Embryonic facial prominence (tissue), 1 donor: ENCODE data around the gene OR8D1.
"Not testable (repeated sequence)": the region's sequence is repeated elsewhere in the genome, so short reads cannot be mapped to it uniquely, and the experiment has no call there.

ENCODE experiments used
- DNase-seq: peaks from one replicate; pipeline ENCODE4 v3.0.0-alpha.2; 2016; ENCODE audit errors: extremely low spot score

OR8D1 gene

DNA sequence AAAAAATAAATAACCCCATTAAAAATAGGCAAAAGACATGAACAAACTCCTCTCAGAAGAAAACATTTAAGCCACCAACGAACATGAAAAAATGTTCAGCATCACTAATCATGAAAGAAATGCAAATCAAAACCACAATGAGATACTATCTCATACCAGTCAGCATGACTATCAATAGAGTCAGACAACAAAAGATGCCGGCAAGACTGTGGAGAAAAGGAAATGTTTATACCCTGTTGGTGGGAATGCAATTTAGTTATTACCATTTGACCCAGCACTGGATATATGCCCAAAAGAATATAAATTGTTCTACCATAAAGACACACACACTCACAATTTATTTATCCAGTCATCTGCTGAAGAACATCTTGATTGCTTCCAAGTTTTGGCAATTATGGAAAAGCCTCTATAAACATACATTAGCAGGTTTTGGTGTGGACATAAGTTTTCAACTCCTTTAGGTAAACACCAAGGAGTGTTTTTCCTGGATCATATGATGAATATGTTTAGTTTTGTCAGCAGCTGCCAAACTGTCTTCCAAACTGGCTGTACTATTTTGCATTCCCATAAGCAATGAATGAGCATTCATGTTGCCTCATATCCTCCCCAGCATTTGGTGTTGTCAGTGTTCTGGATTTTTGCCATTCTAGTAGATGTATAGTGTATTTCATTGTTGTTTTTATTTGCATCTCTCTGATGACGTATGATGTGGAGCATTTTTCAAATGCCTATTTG, 28.0 kb downstream of the OR8D1 start:
- DNase-seq, result no peak

DNA sequence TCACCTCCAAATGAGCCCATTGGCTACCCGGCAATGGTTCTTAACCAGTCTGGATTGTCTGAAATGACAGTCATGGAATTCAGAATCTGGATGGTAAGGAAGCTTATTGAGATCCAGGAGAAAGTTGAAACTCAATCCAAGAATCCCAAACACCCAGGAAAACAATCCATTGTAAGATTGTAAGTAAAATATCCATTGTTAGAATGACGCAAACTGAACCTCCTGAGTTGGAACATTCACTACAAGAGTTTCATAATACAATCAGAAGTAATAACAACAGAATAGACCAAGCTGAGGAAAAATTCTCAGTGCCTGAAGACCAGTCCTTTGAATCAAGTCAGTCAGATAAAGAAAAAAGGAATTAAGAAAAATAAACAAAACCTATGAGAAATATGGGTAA, 35.5 kb downstream of the OR8D1 start:
- DNase-seq, result no peak

DNA sequence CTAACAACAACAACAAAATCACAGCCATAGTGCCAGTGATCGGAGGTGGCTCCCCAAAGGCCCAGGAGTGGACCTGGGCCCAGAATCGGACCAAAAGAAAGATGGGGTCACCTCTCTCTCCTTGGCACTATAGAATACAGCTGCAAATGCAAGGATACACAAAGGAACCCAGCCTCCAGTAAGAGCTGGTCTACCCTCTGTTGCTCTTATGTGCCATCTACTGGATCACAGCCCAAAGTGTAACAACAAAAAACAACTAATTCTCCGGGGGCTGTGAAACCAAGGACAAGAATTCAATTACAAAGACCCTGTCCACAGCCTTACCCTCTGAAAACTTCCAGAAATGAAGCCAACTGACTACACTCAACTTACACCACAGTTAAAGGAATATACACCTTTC, 35.9 kb downstream of the OR8D1 start:
- DNase-seq, result no peak

DNA sequence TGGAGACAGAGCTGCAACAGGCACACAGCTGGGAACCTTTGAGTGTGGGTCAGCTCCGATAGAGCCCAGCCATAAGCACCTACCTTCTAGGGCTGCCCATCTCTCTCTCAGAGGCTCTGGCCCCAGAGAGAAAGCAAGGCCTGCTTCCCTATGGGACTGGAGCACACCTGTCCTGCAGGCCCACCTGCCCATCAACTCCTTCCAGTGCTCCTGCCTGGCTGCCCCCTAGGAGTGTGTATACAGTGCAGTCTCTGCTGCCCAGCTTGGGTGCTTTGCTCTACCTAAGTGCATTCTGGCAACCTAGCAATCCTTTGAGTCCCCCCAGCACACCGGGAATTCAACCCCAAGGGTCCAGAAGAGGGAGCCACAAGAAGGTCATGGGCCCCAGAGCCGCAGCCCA, 36.5 kb downstream of the OR8D1 start:
- DNase-seq, result no peak

DNA sequence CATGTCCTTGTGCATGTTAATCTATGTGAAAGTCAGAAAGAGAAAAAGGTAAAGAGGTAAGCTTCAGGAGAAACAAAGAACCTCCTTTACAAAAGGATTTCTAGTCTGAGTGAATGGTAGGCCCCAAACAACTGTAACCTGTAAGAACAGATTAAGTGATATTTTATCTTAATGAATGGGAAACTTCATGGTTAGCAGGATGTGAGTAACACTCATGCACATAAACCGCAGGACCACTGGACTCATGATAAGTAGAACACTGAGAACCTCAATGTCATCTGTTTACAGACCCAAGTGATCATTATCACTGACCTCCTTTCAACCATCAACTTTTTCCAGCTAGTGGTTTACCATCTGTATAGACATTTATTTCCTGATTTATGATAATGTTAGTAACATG, 37.7 kb downstream of the OR8D1 start:
- DNase-seq, result no peak

DNA sequence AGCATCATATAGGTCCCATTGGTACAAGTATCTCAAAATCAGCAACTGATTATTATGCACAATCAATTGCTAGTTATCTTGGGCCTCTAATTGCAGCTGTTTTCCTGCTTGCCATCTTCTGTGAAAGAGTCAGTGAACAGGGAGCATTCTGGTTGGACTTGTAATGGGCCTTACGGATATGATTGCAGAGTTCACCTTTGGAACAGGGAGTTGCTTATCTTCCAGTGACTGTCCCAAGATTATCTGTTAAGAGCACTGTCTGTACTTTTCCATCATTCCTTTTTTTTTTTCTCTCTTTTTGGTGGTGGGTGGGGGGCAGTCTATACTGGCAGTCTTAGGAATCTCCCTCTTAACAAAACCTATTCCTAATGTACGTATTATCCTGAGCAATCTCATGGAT, 39.7 kb downstream of the OR8D1 start:
- DNase-seq, result no peak

DNA sequence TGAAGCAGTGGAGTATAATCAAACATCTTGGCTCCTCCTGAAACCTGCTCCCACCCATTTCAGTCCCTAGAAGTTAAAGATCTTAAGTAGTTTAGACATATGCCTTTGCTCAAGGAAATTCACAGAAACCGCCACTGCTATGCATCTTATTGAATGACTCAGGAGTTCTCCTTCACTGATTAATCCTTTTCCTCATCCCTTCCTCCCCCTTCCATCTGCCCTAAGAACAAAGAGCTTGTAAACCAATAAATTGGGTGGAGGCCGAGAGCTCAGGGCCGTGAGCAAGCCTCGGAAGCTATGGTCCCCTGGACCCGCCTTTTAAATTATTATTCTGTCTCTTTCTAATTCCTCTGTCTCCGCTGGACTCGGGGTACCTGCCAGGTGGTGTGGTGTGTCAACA, 42.9 kb downstream of the OR8D1 start:
- not testable (repeated sequence) for DNase-seq

DNA sequence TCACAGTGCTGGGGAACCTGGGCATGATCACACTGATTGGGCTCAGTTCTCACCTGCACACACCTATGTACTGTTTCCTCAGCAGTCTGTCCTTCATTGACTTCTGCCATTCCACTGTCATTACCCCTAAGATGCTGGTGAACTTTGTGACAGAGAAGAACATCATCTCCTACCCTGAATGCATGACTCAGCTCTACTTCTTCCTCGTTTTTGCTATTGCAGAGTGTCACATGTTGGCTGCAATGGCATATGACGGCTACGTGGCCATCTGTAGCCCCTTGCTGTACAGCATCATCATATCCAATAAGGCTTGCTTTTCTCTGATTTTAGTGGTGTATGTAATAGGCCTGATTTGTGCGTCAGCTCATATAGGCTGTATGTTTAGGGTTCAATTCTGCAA, 48.7 kb downstream of the OR8D1 start:
- DNase-seq, result not testable (repeated sequence)

DNA sequence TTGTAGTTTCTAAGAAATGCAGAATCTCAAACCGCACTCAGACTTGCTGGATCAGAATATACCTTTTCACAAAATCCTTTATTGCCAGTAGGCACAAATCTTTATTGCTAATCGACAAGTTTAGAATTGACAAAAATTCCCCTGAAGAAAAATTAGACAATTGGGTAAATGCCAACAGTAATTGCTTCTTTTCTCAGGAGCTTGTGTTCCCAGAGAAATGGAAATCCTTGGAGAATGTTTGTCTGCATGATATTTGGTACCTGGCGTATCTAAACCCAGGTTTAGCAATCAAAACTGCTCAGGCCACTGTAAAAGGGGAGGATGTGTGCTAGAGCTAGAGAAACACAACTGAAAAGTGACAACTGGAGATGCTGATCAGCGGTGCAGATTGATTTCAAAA, 57.7 kb downstream of the OR8D1 start, which contains the start of gene OR8G5:
Gene OR8G5 (plus strand): TSS at position 301 of the 400 bp plus-strand sequence. CDS start 8,556 bp downstream, outside the sequence.
- no peak for DNase-seq
